Stomach (tissue), 9 donors: Measurements from ENCODE around the gene ECSCR. TPM values are rescaled to one million over a fixed set of nuclear protein-coding genes. Genes with fewer than 3 reads are reported as not detected.

Source experiments
- DNase-seq, 2 donors: peaks; one replicate each; pipeline versions ENCODE4 v3.0.0 to v3.0.0-alpha.2; 2013 to 2019
- H3K27ac ChIP-seq, 5 donors: fragments of 200-600 bp in 4 of 5; sonication (generic) in 4 of 5; one replicate each; pipeline ENCODE4 v1.5.1; 2013 to 2019; ENCODE audit warnings: mild to moderate bottlenecking in 1 of 5, moderate library complexity in 1 of 5
- H3K27me3 ChIP-seq, 3 donors: fragments of 200-600 bp; sonication (generic); one replicate each; pipeline ENCODE4 v1.5.1; 2017 to 2019; ENCODE audit warnings: mixed run types in 1 of 3
- H3K36me3 ChIP-seq, 4 donors: fragments of 200-600 bp; sonication (generic); 1 replicate in 3 of 4; 2 replicates in 1 of 4; pipeline ENCODE4 v1.5.1; 2016 to 2019
- H3K4me1 ChIP-seq, 4 donors: fragments of 200-600 bp; sonication (generic); one replicate each; pipeline ENCODE4 v1.5.1; 2016 to 2019
- H3K4me3 ChIP-seq, 4 donors: fragments of 200-600 bp; sonication (generic) in 3 of 4; one replicate each; pipeline ENCODE4 v1.5.1; 2016 to 2019; ENCODE audit warnings: mild to moderate bottlenecking in 1 of 4
- H3K9me3 ChIP-seq, 4 donors: fragments of 200-600 bp; sonication (generic); one replicate each; pipeline ENCODE4 v1.5.1; 2016 to 2019
- CTCF ChIP-seq, 7 experiments: fragments of 450-650 bp in 4 of 7; fragments of 200-600 bp in 3 of 7; sonication (generic) in 3 of 7; IDR thresholded peaks; one replicate each; pipeline ENCODE4 v1.5.1; 2016 to 2019; ENCODE audit warnings: antibody characterized with exemption in 7 of 7, control low read depth in 2 of 7, mild to moderate bottlenecking in 1 of 7
- EP300 ChIP-seq: sonication (generic); formaldehyde crosslinking; IDR thresholded peaks from one replicate; pipeline ENCODE4 v1.6.1; 2017; ENCODE audit warnings: antibody characterized with exemption
- POLR2A ChIP-seq, 4 donors: fragments of 450-650 bp; IDR thresholded peaks; one replicate each; pipeline ENCODE4 v1.6.1; 2016; ENCODE audit warnings: antibody characterized with exemption in 4 of 4, control low read depth in 2 of 4, mild to moderate bottlenecking in 1 of 4, moderate library complexity in 1 of 4
- POLR2AphosphoS5 ChIP-seq, 3 donors: sonication (generic); formaldehyde crosslinking; IDR thresholded peaks; one replicate each; pipeline ENCODE4 v1.6.1; 2016; ENCODE audit warnings: antibody characterized with exemption in 3 of 3
- WGBS, 5 donors: extraction: QIAGEN DNeasy Blood & Tissue Kit in 3 of 5; methylation state at CpG; one replicate each; pipeline versions ENCODE4 v1.1.5 to v1.1.7; 2013 to 2018; 5-methylcytosine and 5-hydroxymethylcytosine counted together
- intact Hi-C: fragments of 100-400 bp; cut with DNase I; formaldehyde crosslinking; loops from one replicate; pipeline ENCODE4 v1.15.1; 2023; ENCODE audit warnings: low total_unique reads
- polyA plus RNA-seq, 3 donors: library from polyadenylated mRNA; stranded (reverse); fragments of 200-250 nt; gene quantifications; one replicate each; pipeline ENCODE4 v1.2.3, GENCODE V29; 2013
- total RNA-seq, 5 donors: library from RNA; depleted of rRNA; stranded (reverse); fragments of >200 nt; gene quantifications; one replicate each; pipeline versions ENCODE4 v1.1.0 to v1.2.3, GENCODE V29; 2014 to 2016
- donor health status: healthy with polysubstance abuse.
- donor health status: Bipolar disorder and iron deficiency.
- donor health status: healthy.

ECSCR gene
- total and polyA plus RNA-seq, 8 donors = 5.4 to 15.2 (median 8.6) TPM; not detected in 2

- peaks cover 2 to 71% (median 39%) of the 10 kb centered on the region in 4 donors for H3K36me3 ChIP-seq
- H3K4me1 ChIP-seq = no peaks in the 10 kb centered on the region
- DNase-seq = no peak
- no peak overlapping the region for H3K4me3 ChIP-seq
- no peaks in the 10 kb centered on the region for H3K27me3 ChIP-seq
- H3K9me3 ChIP-seq = no peaks in the 10 kb centered on the region
- 46 to 78% (median 58%) methylated on average over 1 of the region's 1 CpG for WGBS, 5 donors
- no peak overlapping the region for H3K27ac ChIP-seq
- TF ChIP-seq CTCF (IDR thresholded peaks at IDR 0.05) (no peak), POLR2AphosphoS5 (IDR thresholded peaks at IDR 0.05) (no peak), POLR2A (IDR thresholded peaks at IDR 0.05) (no peak), EP300 (no peak)
- intact Hi-C loops = no loop called here
These were observed 30.8 kb downstream of the ECSCR start for GRCh38 chr5:139431706-139432105.

GRCh38 chr5:139430015-139430414, 32.5 kb downstream of the ECSCR start:
- Histone ChIP-seq H3K4me3 (no peak overlapping the region), H3K27me3 (no peaks in the 10 kb centered on the region), H3K36me3 (peaks cover 3 to 85% (median 53%) of the 10 kb centered on the region in 4 donors), H3K4me1 (no peaks in the 10 kb centered on the region), H3K9me3 (no peaks in the 10 kb centered on the region), H3K27ac (no peak overlapping the region)
- intact Hi-C loops = no loop called here
- DNase-seq = no peak
- WGBS, 5 donors = 68 to 72% (median 68%) methylated on average over 2 of the region's 2 CpGs
- TF ChIP-seq POLR2AphosphoS5 (IDR thresholded peaks at IDR 0.05) (no peak), EP300 (no peak), CTCF (IDR thresholded peaks at IDR 0.05) (no peak), POLR2A (IDR thresholded peaks at IDR 0.05) (no peak)

DNA sequence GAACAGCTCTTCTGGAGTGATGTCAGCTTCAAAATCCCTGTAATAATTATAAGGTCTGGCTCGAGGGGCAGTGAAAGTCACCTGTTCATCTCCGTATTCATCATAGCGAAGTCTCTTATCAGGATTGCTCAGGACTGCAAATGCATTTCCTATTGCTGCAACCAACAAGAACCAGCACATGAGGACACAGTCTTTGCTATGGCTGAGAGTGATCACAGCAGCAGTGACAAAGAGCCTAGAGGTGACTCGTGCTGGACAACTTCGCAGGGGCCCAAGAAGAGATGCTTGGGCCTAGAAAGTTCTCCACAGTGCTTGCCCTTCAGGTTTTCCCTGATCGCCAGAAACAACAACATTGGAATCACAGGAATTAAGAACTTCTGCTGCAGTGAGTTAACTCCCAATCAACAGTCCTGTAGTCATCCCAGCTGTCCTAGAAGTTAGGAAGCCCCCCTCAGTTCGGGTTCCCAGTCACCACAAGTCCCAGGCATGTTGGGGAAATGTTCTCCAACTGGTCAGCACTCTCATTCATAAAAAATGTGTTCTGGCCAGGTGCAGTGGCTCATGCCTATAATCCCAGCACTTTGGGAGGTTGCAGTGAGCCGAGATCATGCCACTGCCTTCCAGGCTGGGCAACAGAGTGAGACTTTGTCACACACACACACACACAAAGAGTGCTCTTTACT, 36.2 kb downstream of the ECSCR start:
- TF ChIP-seq POLR2AphosphoS5 (IDR thresholded peaks at IDR 0.05) (no peak), POLR2A (IDR thresholded peaks at IDR 0.05) (no peak), CTCF (IDR thresholded peaks at IDR 0.05) (no peak), EP300 (no peak)
- 66 to 85% (median 79%) methylated on average over 8 of the region's 8 CpGs for WGBS, 5 donors
- Histone ChIP-seq H3K4me1 (no peaks in the 10 kb centered on the region), H3K27ac (no peak overlapping the region), H3K27me3 (no peaks in the 10 kb centered on the region), H3K4me3 (no peak overlapping the region), H3K36me3 (peaks cover 10 to 78% (median 58%) of the 10 kb centered on the region in 4 donors), H3K9me3 (no peaks in the 10 kb centered on the region)
- DNase-seq = no peak
- intact Hi-C loops = no loop called here

GRCh38 chr5:139425497-139425896, 37.0 kb downstream of the ECSCR start:
- no peaks in the 10 kb centered on the region for H3K9me3 ChIP-seq
- no peak overlapping the region for H3K27ac ChIP-seq
- TF ChIP-seq CTCF (IDR thresholded peaks at IDR 0.05) (no peak), EP300 (no peak), POLR2AphosphoS5 (IDR thresholded peaks at IDR 0.05) (no peak), POLR2A (IDR thresholded peaks at IDR 0.05) (no peak)
- peaks cover 10 to 78% (median 63%) of the 10 kb centered on the region in 4 donors for H3K36me3 ChIP-seq
- no peaks in the 10 kb centered on the region for H3K27me3 ChIP-seq
- no peak overlapping the region for H3K4me3 ChIP-seq
- intact Hi-C loops = no loop called here
- DNase-seq = no peak
- 91 to 97% (median 93%) methylated on average over 5 of the region's 5 CpGs for WGBS, 5 donors
- no peaks in the 10 kb centered on the region for H3K4me1 ChIP-seq
